ENCODE data around the gene LAS1L. TPM values are rescaled to one million over a fixed set of nuclear protein-coding genes. Genes with fewer than 3 reads are reported as not detected.
A peak's percentile ranks its signal among the peaks of the same experiment; 100 is the strongest.

The LAS1L gene
- total and polyA plus RNA-seq, 9 of the 15 experiments (the other 6 are each of a cell fraction or from before 2014, with no cell fraction given): 43.3 to 119 (median 86.4) TPM

DNA sequence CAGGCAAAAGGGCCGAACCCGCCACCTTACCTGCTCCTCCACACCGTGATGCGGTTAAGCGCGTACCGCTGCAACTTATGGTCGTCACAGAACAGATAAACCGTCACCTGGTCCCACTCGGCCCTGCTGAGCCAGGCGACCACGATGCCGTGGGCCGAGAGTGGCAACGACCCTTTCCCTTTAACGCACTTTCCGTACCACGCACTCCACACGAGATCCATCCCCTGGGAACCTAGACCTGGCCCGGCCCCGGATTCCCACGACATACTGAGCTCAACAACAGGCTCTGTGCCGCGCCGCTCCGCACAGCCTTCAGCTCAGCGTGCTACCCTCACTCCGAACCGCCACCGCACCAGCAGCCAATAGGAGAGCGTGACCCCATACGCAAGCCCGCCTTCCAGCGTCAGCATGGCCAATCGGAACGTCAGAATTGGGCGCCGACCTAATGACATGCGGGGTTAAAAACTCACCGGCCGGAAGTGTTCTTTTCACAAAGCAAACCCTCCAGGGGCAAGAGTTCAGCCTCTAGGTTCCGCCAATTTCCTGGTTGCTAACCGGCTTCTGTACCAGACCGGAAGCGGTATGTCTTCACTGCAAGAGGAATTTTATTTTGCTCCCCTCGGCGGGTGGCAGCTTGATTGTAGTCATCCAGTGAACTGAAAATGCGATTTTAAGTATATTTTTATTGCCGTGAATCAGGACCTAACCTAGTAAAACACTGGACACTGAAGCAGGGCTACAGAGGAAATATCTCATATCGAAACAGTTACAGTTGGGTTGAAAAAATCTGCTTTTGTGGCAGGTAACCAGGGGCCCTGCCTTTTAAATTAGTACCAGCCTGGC is at the start of gene LAS1L (continued):
- TF ChIP-seq CXXC5 (CRISPR knock-in tag; IDR thresholded peaks at IDR 0.05) (peak; percentile 74), TFE3 (CRISPR knock-in tag; IDR thresholded peaks at IDR 0.05) (no peak), ZNF232 (CRISPR knock-in tag; IDR thresholded peaks at IDR 0.05) (no peak), RNF219 (CRISPR knock-in tag; IDR thresholded peaks at IDR 0.05) (no peak), PHTF2 (CRISPR knock-in tag; IDR thresholded peaks at IDR 0.05) (no peak), SREBF1 (IDR thresholded peaks at IDR 0.05; ENCODE audit: borderline replicate concordance, low read depth, low read length) (0 out of 2 replicates have a peak, but pooled peaks have one; percentile 32), ZNF224 (CRISPR knock-in tag; IDR thresholded peaks at IDR 0.05) (no peak), ID3 (CRISPR knock-in tag; IDR thresholded peaks at IDR 0.05) (no peak), ID3 (tag; IDR thresholded peaks at IDR 0.05) (0 out of 2 replicates have a peak, but pooled peaks have one; percentile 60), KDM5B (IDR thresholded peaks at IDR 0.05; ENCODE audit: insufficient replicate concordance, low read depth, low read length) (peak; percentile 74), FOXJ2 (tag; IDR thresholded peaks at IDR 0.05) (peak; percentile 71; the same call in 1 of the 2 replicates), PHF20 (IDR thresholded peaks at IDR 0.05; ENCODE audit: partially characterized antibody) (peak; percentile 99), ELF1 (tag; IDR thresholded peaks at IDR 0.05) (peak; percentile 100), ZBED1 (IDR thresholded peaks at IDR 0.05) (no peak), HDAC2 (IDR thresholded peaks at IDR 0.05) (0 out of 2 replicates have a peak, but pooled peaks have one; percentile 60), ZNF584 (CRISPR knock-in tag; IDR thresholded peaks at IDR 0.05; ENCODE audit: low read depth) (no peak), ZNF165 (CRISPR knock-in tag; IDR thresholded peaks at IDR 0.05; ENCODE audit: borderline replicate concordance) (no peak), CHAMP1 (IDR thresholded peaks at IDR 0.05) (peak; percentile 89)
- TF ChIP-seq, protein P1, sequence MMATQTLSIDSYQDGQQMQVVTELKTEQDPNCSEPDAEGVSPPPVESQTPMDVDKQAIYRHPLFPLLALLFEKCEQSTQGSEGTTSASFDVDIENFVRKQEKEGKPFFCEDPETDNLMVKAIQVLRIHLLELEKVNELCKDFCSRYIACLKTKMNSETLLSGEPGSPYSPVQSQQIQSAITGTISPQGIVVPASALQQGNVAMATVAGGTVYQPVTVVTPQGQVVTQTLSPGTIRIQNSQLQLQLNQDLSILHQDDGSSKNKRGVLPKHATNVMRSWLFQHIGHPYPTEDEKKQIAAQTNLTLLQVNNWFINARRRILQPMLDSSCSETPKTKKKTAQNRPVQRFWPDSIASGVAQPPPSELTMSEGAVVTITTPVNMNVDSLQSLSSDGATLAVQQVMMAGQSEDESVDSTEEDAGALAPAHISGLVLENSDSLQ (IDR thresholded peaks at IDR 0.05): peak; percentile 87
